PFSK-1 (cell line): Measurements from ENCODE around the gene ATAD3C.

Source experiments
- FOXP2 ChIP-seq: optimal IDR thresholded peaks from 2 replicates; pipeline ENCODE3; 2011; ENCODE audit warnings: borderline replicate concordance, control low read depth, inconsistent platforms; ENCODE audit not compliant: insufficient read depth; ENCODE audit errors: extremely low read length, extremely low read depth
- POLR2AphosphoS5 ChIP-seq: IDR thresholded peaks from 2 replicates; pipeline ENCODE4 v1.6.1; 2012; ENCODE audit warnings: low read depth, mild to moderate bottlenecking, control low read depth, low read length, moderate library complexity
- REST ChIP-seq, 2 experiments: IDR thresholded peaks; 2 replicates each; pipeline versions ENCODE4 v1.6.1 to v1.8.0; 2011 to 2012; ENCODE audit warnings: low read depth in 2 of 2, low read length in 2 of 2, control low read depth in 1 of 2, inconsistent platforms in 1 of 2, mild to moderate bottlenecking in 1 of 2, moderate library complexity in 1 of 2; ENCODE audit not compliant: insufficient read depth in 1 of 2
- SIN3A ChIP-seq: IDR thresholded peaks from 2 replicates; pipeline ENCODE4 v1.6.1; 2012; ENCODE audit warnings: mild to moderate bottlenecking, low read length, moderate library complexity, borderline replicate concordance; ENCODE audit not compliant: insufficient read depth
- TAF1 ChIP-seq: IDR thresholded peaks from 2 replicates; pipeline ENCODE4 v1.6.1; 2012; ENCODE audit warnings: low read length, control low read depth, borderline replicate concordance; ENCODE audit not compliant: insufficient read depth

- TF ChIP-seq FOXP2 (no peak), POLR2AphosphoS5 (no peak), REST (IDR thresholded peaks at IDR 0.05; ENCODE audit: insufficient read depth in 1 of 2, low read depth in 2 of 2, low read length in 2 of 2) (no peak), TAF1 (no peak), SIN3A (no peak)
Observed at GRCh38 chr1:1489231-1489630, 39.7 kb downstream of the ATAD3C start.
